Activated CD8-positive, alpha-beta memory T cell treated with anti-CD3 and anti-CD28 coated beads, Interleukin-2, amount 50 U/mL, for 1 hour (primary cell): Measurements from ENCODE around the gene TRAPPC12.
A peak's percentile ranks its signal among the peaks of the same experiment; 100 is the strongest.
"Not testable (repeated sequence)": the region's sequence is repeated elsewhere in the genome, so short reads cannot be mapped to it uniquely, and the experiment has no call there.

Experiments
- DNase-seq: peaks from one replicate; pipeline ENCODE4 v3.0.0-alpha.2; 2020; ENCODE audit errors: extremely low read depth

The TRAPPC12 gene

DNA sequence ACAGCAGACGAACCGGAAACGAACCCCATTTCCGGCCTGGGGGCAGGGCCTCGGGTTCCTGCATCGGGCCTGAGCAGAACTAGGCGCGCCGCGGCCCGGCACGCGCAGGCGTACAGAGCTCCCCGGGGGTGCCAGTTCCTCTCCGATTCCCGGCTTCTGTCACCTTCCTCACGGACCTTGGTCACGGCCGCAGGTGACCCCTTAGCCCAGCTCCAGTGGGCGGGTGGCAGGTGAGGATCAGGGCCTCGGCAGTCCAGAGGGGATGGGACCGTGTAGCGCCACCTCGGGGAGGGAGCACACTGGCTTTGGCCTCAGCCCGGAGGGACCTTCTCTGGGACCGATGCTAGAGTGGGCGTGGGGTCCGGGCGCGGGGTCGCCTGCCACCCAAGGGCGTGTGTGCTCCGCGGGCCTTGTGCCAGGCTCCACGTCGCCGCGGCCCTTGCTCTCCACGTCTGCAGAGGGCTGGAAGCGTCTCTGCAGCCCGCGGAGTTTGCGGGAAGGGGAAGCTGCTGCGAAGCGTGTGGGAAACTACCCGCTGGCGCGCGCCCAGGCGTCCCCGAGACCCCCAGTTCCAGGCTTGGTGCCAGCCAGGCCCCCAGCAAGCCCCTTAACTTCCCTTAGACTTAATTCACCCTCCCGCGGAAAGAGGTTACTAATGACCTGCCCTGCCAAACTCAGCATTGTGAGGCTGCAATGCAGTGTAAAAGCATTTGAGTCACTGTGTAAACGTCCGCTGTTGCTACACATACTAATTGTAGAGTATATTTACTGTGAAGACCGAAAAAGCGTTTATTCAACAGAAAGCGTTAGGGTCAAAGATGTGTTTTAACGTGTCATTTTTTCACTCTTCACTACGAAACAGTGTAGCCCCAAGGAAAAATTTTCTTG, at the start of gene TRAPPC12:
TRAPPC12 (plus strand) TSS at position 48 of the 888 bp plus-strand sequence. CDS start 7,930 bp downstream, outside the sequence.
- DNase-seq: peak; percentile 76

GRCh38 chr2:3332133-3332532, 47.4 kb upstream of the TRAPPC12 start:
- no peak for DNase-seq

DNA sequence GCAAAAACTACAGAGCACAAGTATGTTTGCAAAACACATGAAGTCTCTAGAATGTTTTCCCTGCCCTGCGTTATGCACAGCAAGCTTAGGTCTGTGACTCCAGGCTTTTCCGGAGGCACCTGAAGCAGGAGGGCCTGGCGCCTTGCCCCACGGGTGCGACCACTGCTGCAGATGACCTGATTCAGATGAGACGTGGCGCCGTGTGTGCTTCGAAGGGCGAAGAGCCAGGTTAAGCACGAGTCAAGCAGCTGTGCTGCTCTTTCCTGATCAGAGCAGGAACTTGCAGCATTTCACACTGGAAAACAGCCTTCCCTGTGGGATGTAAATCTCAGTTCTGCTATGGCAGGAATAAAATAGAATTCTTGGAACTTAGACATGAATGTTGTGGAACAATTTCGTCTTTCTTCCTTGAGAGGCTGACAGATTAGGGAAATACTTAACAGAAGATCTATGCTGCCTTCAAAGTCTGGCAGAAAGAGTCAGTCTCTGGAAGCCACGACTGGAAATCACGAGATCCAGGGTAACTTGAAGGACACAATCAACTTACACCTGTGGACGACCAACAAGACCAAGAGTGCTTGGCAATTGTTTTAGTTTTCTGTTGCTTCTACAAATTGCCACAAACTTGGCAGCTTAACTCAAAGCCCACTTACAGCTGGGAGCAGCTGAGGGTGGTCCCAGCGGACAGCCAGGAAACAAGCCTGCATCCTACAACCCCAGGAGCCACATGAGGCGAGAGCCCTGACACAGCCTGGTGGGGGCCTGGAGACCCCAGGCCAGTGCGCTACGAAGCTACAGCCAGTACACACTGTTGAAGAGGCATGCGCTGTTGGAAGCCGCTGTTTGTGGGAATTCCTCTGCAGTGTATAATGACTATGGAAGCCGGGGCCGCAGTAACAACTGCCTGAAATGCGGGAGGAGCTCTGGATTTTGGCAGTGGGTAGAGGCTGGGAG, 44.8 kb upstream of the TRAPPC12 start:
- no peak for DNase-seq

GRCh38 chr2:3336844-3337243, 42.6 kb upstream of the TRAPPC12 start:
- no peak for DNase-seq

GRCh38 chr2:3338340-3338739, 41.2 kb upstream of the TRAPPC12 start:
- DNase-seq: no peak

GRCh38 chr2:3340144-3340543, 39.4 kb upstream of the TRAPPC12 start:
- no peak for DNase-seq

GRCh38 chr2:3341336-3341735, 38.2 kb upstream of the TRAPPC12 start:
- no peak for DNase-seq

GRCh38 chr2:3342324-3342723, 37.2 kb upstream of the TRAPPC12 start:
- no peak for DNase-seq

GRCh38 chr2:3343012-3343411, 36.5 kb upstream of the TRAPPC12 start:
- no peak for DNase-seq

- no peak for DNase-seq
These were observed 34.6 kb upstream of the TRAPPC12 start for GRCh38 chr2:3344897-3345296.

DNA sequence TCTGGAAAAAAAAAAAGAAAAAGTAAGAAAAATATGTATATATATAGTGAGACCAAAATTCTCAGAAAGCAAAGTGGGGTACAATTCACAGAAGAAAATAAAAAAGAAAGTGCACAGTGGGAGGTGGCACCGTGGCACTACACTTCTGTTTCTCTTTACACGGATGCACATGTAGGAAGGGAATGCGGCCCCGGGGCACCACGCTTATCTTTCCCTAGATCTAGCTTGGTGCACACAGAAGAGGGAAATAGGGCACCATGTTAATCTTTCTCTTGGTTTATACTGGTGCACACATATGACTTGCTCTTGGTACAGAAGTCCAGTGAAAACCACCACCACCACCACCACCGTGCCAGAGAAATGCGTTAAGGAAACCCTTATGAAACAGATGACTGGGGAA, 33.9 kb upstream of the TRAPPC12 start:
- DNase-seq: no peak

- no peak for DNase-seq
These were observed 30.7 kb upstream of the TRAPPC12 start for GRCh38 chr2:3348767-3349166.

DNA sequence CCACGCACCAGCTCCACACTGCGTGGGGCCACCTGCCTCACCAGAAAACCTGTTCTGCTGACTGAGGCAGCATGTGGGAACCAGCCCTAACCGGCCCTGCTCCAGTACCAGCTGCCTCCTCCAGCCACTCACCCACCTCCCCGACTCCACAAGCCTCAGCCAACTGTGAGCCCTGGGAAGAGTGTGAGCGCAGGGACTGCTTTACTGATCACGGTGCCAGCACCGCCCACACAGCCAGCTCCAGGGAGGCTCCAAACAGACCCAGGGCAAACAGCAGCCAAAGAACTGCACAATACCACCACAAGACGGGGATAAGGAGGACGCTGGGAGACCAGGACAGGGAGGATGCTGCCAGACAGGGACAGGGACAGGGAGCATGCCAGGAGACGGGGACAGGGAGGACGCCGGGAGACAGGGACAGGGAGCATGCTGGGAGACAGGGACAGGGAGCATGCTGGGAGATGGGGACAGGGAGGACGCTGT, 30.2 kb upstream of the TRAPPC12 start:
- no peak for DNase-seq

DNA sequence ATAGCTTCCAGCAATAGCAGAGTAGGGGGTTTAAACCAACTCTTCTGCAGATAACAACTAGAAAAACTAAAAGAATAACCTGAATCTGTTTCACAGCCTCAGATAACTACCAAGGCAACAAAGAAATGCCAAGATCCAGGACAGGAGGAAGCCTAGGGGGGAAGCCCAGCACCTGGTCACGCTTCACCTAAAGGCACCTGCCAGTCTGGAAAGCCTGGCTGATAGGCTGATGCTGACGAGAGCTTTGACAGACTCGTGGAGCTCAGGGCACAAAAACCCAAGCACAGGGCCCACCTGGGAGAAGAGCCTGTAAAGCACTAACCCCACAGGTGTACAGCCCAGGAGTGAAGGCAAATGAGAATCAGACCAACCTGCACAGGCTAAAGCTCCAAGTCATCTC, 24.5 kb upstream of the TRAPPC12 start:
- no peak for DNase-seq

DNA sequence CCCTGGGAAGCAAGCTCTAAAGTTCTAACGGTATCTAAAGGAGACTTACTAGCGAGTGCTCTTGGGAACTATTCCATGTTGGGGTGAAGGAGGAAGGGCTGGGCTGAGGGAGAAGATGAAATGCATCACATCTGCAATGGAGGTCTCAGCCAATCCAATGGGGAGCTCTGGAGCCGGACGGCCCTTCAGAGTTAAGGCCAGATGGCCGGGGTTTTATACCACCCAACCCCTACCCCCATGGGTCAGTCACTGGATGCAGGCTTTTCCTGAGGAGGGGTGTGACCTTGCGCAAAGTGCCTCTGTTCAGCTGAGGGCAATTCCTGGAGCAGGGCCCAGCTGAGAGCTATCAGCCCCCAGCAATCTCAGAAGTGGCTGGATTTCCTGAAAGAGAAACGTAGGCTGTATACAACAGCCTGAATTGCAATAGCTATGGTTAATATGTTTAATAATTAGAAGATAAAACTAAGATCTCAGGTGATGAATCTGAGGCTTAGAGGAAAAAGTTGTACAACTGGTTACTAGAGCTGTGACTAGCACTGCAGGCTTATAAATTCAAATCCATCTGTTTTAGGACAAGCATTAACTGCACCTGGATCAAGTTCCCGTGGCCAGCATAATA, 23.4 kb upstream of the TRAPPC12 start:
- no peak for DNase-seq

DNA sequence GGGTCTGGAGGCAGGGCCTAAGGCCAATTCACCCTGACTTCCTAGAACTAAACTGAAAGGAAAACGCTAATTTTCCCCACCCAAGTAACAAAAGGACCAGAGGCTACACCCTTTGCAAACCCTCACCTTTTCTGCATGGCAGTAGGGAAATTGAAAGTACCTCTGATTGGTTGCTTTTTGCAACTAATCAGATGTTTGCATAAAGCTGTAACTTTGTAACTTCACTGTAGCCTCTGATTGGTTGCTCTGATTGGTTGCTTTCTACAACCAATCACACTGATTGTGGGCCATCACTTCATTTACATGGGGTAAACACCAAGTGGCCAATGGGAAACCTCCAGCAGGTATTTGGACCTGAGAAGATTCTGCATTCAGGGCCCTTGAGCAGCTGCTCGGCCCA, 22.7 kb upstream of the TRAPPC12 start:
- no peak for DNase-seq

DNA sequence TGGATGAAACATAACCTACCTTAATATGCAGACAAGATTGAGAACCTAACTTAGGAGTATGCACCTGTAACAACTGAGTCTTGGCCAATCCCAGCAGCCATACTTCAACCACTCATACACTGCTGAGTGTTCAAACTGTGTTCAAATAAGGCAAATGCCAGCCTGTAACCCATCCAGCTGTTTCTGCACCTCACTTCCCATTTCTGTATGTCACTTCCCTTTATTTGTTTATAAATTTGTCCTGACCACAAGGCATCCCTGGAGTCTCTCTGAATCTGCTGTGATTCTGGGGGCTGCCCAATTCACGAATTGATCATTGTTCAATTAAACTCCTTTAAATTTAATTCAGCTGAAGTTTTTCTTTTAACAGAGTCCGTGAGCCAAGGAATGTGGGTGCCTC, 22.0 kb upstream of the TRAPPC12 start:
- not testable (repeated sequence) for DNase-seq

DNA sequence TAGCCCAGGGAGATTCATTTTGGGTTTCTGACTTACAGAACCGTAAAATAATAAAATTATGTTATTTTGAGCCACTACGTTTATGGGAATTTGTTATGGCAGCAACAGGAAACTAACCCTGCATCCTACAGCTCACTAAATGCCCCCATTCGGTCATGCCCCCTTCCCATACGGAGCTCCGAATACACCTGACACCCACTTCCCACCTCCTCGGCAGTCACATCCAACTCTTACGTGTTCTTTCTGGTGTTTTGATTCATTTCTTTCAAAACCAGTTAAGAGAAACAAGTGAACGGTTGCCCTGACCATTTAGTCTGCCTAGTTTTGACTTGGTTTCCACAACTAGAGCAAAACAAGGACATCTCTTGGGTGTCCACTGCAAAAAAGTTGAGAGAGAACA, 21.6 kb upstream of the TRAPPC12 start:
- DNase-seq: no peak

DNA sequence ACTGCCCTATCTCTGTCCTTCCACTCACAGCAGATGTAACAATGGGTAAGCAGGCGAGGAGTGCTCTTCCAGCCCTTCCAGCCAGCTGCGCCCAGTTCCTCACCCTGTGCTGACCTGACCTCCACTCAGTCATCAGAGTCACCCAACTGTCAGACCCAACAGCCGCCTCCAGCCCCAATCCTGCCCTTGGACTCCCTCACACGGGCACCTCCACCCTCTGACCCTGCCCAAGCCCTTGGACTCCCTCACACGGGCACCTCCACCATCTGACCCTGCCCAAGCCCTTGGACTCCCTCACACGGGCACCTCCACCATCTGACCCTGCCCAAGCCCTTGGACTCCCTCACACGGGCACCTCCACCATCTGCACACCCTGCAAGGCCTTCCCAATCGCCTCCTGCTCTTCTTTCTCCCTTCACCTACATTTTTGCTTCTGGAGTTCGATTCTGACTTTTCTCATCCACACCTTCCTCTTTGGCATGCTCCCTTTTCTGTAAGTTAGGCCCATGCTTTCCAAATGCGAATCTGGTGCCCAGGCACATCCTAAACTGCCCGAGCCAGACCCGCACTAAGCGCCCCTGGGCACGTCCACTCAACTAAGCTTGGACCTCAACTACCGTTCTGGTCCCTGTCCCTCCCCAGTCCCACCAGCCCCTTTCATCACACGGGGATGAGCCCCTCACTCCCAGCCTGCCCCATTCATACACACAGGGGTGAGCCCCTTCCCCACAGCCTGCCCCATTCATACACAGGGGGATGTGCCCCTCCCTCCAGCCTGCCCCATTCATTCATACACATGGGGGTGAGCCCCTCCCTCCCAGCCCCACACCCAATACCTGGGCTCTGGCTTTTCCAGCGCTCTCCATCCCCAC, 17.7 kb upstream of the TRAPPC12 start:
- DNase-seq: no peak

DNA sequence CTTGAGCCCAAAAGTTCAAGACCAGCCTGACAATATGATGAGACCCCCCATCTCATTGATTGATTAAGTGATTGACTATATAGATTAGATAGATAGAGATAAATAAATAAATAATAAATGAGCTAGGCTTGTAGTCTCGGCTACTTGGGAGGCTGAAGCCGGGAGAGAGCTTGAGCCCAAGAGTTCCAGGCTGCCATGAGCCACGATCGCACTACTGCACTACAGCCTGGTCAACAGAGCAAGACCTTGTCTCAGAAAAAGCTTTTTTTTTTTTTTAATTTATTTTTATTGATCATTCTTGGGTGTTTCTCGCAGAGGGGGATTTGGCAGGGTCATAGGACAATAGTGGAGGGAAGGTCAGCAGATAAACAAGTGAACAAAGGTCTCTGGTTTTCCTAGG, 14.3 kb upstream of the TRAPPC12 start:
- no peak for DNase-seq

DNA sequence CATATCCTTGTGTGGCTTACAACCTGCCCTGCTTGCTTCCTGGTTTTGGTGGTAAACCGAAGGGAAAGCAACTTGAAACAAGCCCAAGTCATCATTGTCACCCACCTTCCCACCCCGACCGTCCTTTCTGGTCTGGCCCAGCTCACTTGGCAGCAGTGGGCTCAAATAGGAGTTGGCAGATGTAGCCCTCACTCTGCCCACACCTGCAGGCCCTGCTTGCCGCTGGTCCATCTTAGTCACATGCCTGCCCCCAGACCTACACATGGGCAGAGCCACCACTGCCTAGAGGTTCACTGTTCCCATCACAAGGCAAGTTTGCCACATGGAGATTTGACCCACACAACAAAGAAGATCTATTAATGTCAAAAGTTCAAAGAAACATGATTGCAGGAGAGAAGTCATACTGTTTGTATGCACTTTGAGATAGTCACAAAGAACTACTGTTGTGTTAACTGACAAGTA, 11.2 kb upstream of the TRAPPC12 start:
- no peak for DNase-seq
